HepG2 (cell line): ENCODE data around the gene CAND2. TPM values are rescaled to one million over a fixed set of nuclear protein-coding genes. Genes with fewer than 3 reads are reported as not detected.

ENCODE experiments used
- BHLHE40 ChIP-seq: IDR thresholded peaks from 2 replicates; pipeline ENCODE4 v1.6.1; 2011; ENCODE audit warnings: low read length, improper control_type of control experiment
- CHD4 ChIP-seq: fragments of 200-600 bp; sonication (generic); IDR thresholded peaks from 2 replicates; pipeline ENCODE4 v1.7.0; 2017; ENCODE audit warnings: mild to moderate bottlenecking, low read length, borderline replicate concordance
- ESRRA ChIP-seq: sonication (generic); formaldehyde crosslinking; IDR thresholded peaks from 2 replicates; pipeline ENCODE4 v1.5.1; 2020; ENCODE audit warnings: mild to moderate bottlenecking, low read depth, missing genetic modification reagents
- ETS1 ChIP-seq: sonication (generic); formaldehyde crosslinking; IDR thresholded peaks from 2 replicates; pipeline ENCODE4 v1.4.0; 2020; ENCODE audit warnings: missing genetic modification reagents
- FOXO1 ChIP-seq: sonication (generic); formaldehyde crosslinking; IDR thresholded peaks from 2 replicates; pipeline ENCODE4 v1.4.0; 2020; ENCODE audit warnings: missing genetic modification reagents
- KDM1A ChIP-seq: IDR thresholded peaks from 2 replicates; pipeline ENCODE4 v1.6.1; 2016; ENCODE audit warnings: missing compliant biosample characterization
- SAP130 ChIP-seq: IDR thresholded peaks from 2 replicates; pipeline ENCODE4 v1.6.1; 2016; ENCODE audit warnings: low read depth
- SMC3 ChIP-seq: IDR thresholded peaks from 2 replicates; pipeline ENCODE4 v1.6.1; 2011; ENCODE audit warnings: low read length, improper control_type of control experiment
- STAG1 ChIP-seq: sonication (generic); formaldehyde crosslinking; IDR thresholded peaks from 2 replicates; pipeline ENCODE4 v1.4.0; 2020; ENCODE audit warnings: missing genetic modification reagents
- TBX2 ChIP-seq: sonication (generic); formaldehyde crosslinking; IDR thresholded peaks from 2 replicates; pipeline ENCODE4 v1.5.0; 2020; ENCODE audit warnings: missing genetic modification reagents, mild to moderate bottlenecking, borderline replicate concordance
- TCF7L2 ChIP-seq: IDR thresholded peaks from 2 replicates; pipeline ENCODE4 v1.6.1; 2011; ENCODE audit warnings: mild to moderate bottlenecking, low read depth, low read length, moderate library complexity
- THAP9 ChIP-seq: sonication (generic); formaldehyde crosslinking; IDR thresholded peaks from 2 replicates; pipeline ENCODE4; 2020; ENCODE audit warnings: missing genetic modification reagents, mild to moderate bottlenecking, borderline replicate concordance
- ZBTB49 ChIP-seq: sonication (generic); formaldehyde crosslinking; IDR thresholded peaks from 2 replicates; pipeline ENCODE4 v1.4.0; 2020; ENCODE audit warnings: missing genetic modification reagents, borderline replicate concordance
- ZFY ChIP-seq: sonication (generic); formaldehyde crosslinking; IDR thresholded peaks from 2 replicates; pipeline ENCODE4 v1.4.0; 2020; ENCODE audit warnings: missing genetic modification reagents
- ZMYM2 ChIP-seq: sonication (generic); formaldehyde crosslinking; IDR thresholded peaks from 2 replicates; pipeline ENCODE4 v1.8.0; 2022; ENCODE audit warnings: mild to moderate bottlenecking, missing genetic modification reagents
- ZNF34 ChIP-seq: sonication (generic); formaldehyde crosslinking; IDR thresholded peaks from 2 replicates; pipeline ENCODE4 v1.4.0; 2020; ENCODE audit warnings: mild to moderate bottlenecking, missing genetic modification reagents, borderline replicate concordance
- ZNF530 ChIP-seq: sonication (generic); formaldehyde crosslinking; IDR thresholded peaks from 2 replicates; pipeline ENCODE4 v1.5.0; 2020; ENCODE audit warnings: low read depth, mild to moderate bottlenecking, missing genetic modification reagents
- ZNF749 ChIP-seq: sonication (generic); formaldehyde crosslinking; IDR thresholded peaks from 2 replicates; pipeline ENCODE4 v1.8.0; 2022; ENCODE audit warnings: mild to moderate bottlenecking, missing genetic modification reagents, moderate library complexity, borderline replicate concordance
- ZNF780A ChIP-seq: sonication (generic); formaldehyde crosslinking; IDR thresholded peaks from 2 replicates; pipeline ENCODE4 v1.8.0; 2022; ENCODE audit warnings: mild to moderate bottlenecking, missing genetic modification reagents, moderate library complexity
- ZNF850 ChIP-seq: sonication (generic); formaldehyde crosslinking; conservative IDR thresholded peaks from 2 replicates; pipeline ENCODE4 v1.9.0; 2021; ENCODE audit warnings: mild to moderate bottlenecking, missing genetic modification reagents
- polyA plus RNA-seq, 8 experiments: library from polyadenylated mRNA; depleted of rRNA in 3 of 8; stranded (reverse) in 7 of 8; unstranded in 1 of 8; fragments of >200 nt; fragmentation: Illumina TruSeq in 4 of 8; extraction: Trizol in 4 of 8; gene quantifications; 2 replicates each; pipeline versions ENCODE4 v1.2.1 to v1.2.3, GENCODE V29; 2011 to 2016; ENCODE audit warnings: low read depth in 4 of 8, missing spikeins in 1 of 8, mixed read lengths in 1 of 8; ENCODE audit not compliant: insufficient read depth in 1 of 8
- total RNA-seq, 5 experiments: library from RNA; depleted of rRNA; stranded (reverse); fragments of >200 nt; fragmentation: Illumina TruSeq; extraction: Trizol; gene quantifications; 2 replicates each; pipeline ENCODE4 v1.2.3, GENCODE V29; 2016; ENCODE audit warnings: low read depth in 1 of 5
- TF ChIP-seq, protein P1 (sequence below): IDR thresholded peaks from 2 replicates; pipeline ENCODE4 v1.6.1; 2012; ENCODE audit warnings: inconsistent platforms
- TF ChIP-seq, protein P2 (sequence below): sonication (generic); formaldehyde crosslinking; IDR thresholded peaks from 2 replicates; pipeline ENCODE4 v1.5.0; 2020; ENCODE audit warnings: mild to moderate bottlenecking, missing genetic modification reagents, moderate library complexity

The CAND2 gene
- total and polyA plus RNA-seq, 2 of the 13 experiments (the other 11 are each of a cell fraction or from before 2014, with no cell fraction given): 0.01 TPM; not detected in 1

DNA sequence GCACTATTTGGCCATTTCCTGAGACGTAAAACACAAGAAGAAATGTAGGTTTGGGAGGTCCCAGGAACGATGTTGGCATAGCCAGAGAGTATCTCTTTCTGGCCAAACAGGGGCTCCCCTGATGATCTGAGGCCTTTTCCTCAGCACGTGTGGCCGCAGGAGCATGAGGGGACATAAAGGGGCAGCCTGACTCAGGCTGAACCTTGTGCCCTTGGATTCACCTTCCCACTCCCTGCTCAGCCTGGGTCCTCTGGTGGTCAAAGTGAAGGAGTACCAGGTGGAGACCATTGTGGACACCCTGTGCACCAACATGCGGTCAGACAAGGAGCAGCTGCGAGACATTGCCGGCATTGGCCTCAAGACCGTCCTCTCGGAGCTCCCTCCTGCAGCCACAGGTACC is 10.6 kb downstream of the CAND2 start (continued):
- TF ChIP-seq ZNF850 (CRISPR knock-in tag) (no peak), ZNF34 (CRISPR knock-in tag) (no peak), STAG1 (CRISPR knock-in tag) (peak; percentile 32; the same call in 1 of the 2 replicates), ZNF530 (no peak), CHD4 (no peak), ZMYM2 (no peak), ZNF749 (CRISPR knock-in tag) (no peak), KDM1A (no peak), ESRRA (CRISPR knock-in tag) (peak; percentile 94), TCF7L2 (no peak), FOXO1 (no peak), BHLHE40 (peak; percentile 63), ZNF780A (CRISPR knock-in tag) (no peak), THAP9 (CRISPR knock-in tag) (no peak), ZFY (CRISPR knock-in tag) (no peak), SMC3 (peak; percentile 38; the same call in 1 of the 2 replicates), SAP130 (no peak), TBX2 (no peak), ZBTB49 (no peak), ETS1 (CRISPR knock-in tag) (no peak)
- TF ChIP-seq, protein P1, sequence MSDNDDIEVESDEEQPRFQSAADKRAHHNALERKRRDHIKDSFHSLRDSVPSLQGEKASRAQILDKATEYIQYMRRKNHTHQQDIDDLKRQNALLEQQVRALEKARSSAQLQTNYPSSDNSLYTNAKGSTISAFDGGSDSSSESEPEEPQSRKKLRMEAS: 0 out of 2 replicates have a peak, but pooled peaks have one; percentile 16
- TF ChIP-seq, protein P2, sequence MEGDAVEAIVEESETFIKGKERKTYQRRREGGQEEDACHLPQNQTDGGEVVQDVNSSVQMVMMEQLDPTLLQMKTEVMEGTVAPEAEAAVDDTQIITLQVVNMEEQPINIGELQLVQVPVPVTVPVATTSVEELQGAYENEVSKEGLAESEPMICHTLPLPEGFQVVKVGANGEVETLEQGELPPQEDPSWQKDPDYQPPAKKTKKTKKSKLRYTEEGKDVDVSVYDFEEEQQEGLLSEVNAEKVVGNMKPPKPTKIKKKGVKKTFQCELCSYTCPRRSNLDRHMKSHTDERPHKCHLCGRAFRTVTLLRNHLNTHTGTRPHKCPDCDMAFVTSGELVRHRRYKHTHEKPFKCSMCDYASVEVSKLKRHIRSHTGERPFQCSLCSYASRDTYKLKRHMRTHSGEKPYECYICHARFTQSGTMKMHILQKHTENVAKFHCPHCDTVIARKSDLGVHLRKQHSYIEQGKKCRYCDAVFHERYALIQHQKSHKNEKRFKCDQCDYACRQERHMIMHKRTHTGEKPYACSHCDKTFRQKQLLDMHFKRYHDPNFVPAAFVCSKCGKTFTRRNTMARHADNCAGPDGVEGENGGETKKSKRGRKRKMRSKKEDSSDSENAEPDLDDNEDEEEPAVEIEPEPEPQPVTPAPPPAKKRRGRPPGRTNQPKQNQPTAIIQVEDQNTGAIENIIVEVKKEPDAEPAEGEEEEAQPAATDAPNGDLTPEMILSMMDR: peak; percentile 56
